HG03045 (cell line): ENCODE data around the gene CACNA1I.

ENCODE experiments used
- ATAC-seq: cut with Tn5 transposase; IDR thresholded peaks from one replicate; pipeline ENCODE4 v1.9.1; 2021; ENCODE audit warnings: mild to moderate bottlenecking, moderate library complexity; ENCODE audit not compliant: unreplicated experiment

Gene CACNA1I

GRCh38 chr22:39646398-39647063 lies 76.0 kb downstream of the CACNA1I start:
- no peak for ATAC-seq

DNA sequence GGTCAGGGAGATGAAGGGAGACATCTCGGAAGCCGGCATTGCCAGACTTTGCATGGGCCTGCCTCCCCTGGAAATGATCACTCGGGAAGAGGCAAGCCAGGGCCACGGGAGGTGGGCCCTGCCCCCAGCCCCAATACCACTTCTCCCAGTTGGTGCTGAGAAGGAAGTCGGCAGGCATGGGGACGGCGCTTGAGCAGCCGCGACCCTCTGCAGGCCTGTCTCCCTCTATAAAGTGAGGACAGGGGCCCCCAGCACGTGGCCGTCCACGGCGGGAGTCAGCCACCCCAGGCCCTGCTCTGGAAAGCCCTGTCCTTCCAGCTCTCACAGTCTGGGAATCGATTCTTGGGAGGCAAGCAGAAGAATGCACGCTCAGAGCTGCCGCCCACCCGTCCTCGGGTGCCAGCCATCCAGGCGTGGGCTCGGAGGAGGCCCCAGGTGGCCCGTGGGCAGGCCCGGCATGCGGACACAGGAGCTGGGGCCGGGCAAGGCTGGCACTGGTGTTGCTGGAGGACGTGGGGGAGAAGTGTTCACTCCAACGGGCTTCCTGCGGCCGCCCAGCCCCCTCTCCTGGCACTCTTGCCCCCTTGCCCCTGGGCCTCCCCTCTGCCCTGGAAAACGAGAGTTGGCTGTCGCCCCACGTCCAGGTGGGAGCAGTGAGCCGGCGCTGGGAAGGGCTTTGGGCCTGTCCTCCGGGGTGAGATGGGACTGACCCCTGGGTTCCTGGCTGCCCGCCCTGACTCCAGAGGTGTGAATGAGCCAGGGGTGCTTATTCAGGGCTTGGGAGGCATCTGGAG lies 77.5 kb downstream of the CACNA1I start:
- ATAC-seq, result no peak

GRCh38 chr22:39648630-39648950 lies 78.0 kb downstream of the CACNA1I start:
- ATAC-seq, result no peak

- no peak for ATAC-seq
These were observed 79.0 kb downstream of the CACNA1I start for GRCh38 chr22:39649500-39650089.

- no peak for ATAC-seq
These were observed 80.8 kb downstream of the CACNA1I start for GRCh38 chr22:39651053-39651996.

- ATAC-seq, result no peak
These were observed 82.6 kb downstream of the CACNA1I start for GRCh38 chr22:39652990-39653786.

DNA sequence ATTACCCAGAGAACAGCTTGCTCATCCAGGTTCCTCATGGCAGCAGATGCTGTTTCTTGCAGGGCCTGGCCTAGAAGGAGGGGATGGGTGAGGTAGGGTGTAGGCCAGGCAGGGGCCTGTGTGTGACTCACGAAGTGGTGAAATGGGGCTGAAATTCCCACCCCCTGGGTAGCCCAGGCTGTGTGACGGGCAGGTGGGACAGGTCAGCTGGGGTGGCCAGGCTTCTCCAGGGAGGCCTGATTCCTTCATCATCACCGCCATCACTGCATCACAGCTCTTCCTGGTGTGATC lies 83.2 kb downstream of the CACNA1I start:
- no peak for ATAC-seq

DNA sequence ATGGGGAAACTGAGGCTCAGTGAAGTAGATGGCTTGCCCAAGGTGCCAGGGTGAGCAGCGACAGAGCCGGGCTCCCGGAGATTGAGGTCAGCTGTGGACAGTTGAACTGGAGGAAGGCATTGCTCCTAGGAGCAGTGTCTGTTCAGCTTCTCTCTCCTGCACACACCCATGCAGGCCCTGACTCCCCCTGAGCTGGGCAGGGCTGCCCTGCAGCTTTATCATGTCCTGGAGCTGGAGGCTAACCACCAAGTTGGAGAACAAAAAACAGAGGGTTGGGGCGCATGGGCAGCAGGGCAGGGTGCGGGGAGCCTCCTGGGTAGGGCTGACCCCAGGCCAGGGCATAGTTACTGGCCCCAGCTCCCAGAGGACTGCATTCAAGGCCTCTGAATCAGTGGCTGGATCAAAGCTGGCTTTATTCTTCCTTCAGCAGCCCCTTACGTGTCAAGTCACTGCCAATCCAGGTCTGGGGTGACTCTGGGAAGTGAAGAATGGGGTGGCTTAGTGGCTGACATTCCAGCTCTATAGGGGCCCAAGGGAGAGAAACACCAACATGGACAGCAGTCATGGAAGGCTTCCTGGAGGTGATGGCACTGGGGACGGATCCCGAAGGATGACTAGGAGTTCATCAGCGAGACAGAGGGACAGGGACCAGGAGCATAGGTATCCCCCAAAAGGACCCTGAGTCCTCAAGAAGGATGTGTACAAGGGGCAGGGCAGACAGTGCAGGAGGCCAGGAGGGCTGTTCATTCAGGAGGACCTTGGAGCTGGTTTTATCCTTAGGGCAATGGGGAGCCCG lies 83.8 kb downstream of the CACNA1I start:
- no peak for ATAC-seq

GRCh38 chr22:39655004-39655579 lies 84.5 kb downstream of the CACNA1I start:
- ATAC-seq, result no peak

DNA sequence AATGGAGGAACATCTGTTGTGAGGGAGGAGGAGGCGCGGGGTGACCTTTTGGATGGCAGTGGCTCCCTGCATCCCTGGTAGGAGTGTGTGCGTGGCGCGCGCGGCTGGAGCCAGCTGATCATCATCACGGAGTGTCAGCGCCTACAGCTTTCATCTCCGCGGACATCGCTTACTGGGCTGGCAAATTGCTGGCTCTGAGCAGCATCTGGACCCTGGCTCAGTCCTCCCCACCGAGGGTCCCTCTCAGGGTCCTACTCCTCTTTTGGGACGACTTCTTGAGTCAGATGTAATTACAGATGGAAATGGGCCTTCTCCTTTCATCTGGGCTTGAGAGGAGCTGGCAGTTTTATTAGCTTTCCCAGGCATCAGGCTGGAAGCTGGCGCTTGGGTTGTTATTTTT lies 85.3 kb downstream of the CACNA1I start:
- ATAC-seq, result no peak

GRCh38 chr22:39656495-39657490 lies 86.2 kb downstream of the CACNA1I start:
- no peak for ATAC-seq

DNA sequence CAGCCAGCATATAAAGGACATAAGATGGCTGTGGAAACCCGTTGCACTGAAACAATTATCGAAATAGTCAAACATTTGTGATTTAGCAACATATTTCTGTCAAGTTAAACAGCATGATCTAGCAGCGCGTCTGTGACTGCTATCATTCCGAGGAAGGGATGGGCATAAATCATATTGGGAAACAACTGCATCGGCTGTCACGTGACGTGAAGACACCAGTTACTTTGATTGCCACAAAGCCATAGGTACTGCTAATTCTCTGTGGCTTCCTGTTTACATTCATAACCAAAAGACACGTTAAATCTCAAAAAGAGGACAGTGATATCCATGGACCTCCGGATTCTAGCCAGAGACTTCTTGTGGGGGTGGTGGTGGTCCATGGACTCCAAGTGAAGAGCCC lies 87.8 kb downstream of the CACNA1I start:
- ATAC-seq, result no peak

- ATAC-seq, result no peak
These were observed 88.4 kb downstream of the CACNA1I start for GRCh38 chr22:39658806-39659463.

- no peak for ATAC-seq
These were observed 90.9 kb downstream of the CACNA1I start for GRCh38 chr22:39661501-39661841.

GRCh38 chr22:39661842-39662685 lies 91.5 kb downstream of the CACNA1I start:
- no peak for ATAC-seq

- ATAC-seq, result no peak
These were observed 92.1 kb downstream of the CACNA1I start for GRCh38 chr22:39662686-39663052.

GRCh38 chr22:39663751-39664150 lies 93.2 kb downstream of the CACNA1I start:
- ATAC-seq, result no peak
